HG03064 (cell line): ENCODE results near the gene PARP1.
"Not testable (repeated sequence)": the region's sequence is repeated elsewhere in the genome, so short reads cannot be mapped to it uniquely, and the experiment has no call there.

Source experiments
- ATAC-seq: cut with Tn5 transposase; IDR thresholded peaks from one replicate; pipeline ENCODE4 v1.9.1; 2021; ENCODE audit warnings: low read depth; ENCODE audit not compliant: unreplicated experiment

The PARP1 gene

GRCh38 chr1:226407497-226408284 is at the start of gene PARP1:
TSS of gene PARP1 (minus strand) at chr1:226408093. CDS start at chr1:226407929, 164 bp downstream.
- peak; percentile 71 for ATAC-seq

- no peak for ATAC-seq
These were observed 49.4 kb upstream of the PARP1 start for GRCh38 chr1:226457307-226457712.

GRCh38 chr1:226455843-226456242 is 48.0 kb upstream of the PARP1 start:
- ATAC-seq: no peak

GRCh38 chr1:226454349-226454748 is 46.5 kb upstream of the PARP1 start:
- ATAC-seq: no peak

GRCh38 chr1:226453015-226453704 is 45.3 kb upstream of the PARP1 start:
- no peak for ATAC-seq

- ATAC-seq: no peak
These were observed 42.8 kb upstream of the PARP1 start for GRCh38 chr1:226450688-226451087.

GRCh38 chr1:226449823-226450222 is 41.9 kb upstream of the PARP1 start:
- ATAC-seq: no peak

GRCh38 chr1:226447932-226448665 is 40.2 kb upstream of the PARP1 start:
- ATAC-seq: no peak

- ATAC-seq: no peak
These were observed 38.2 kb upstream of the PARP1 start for GRCh38 chr1:226446094-226446493.

GRCh38 chr1:226444901-226445300 is 37.0 kb upstream of the PARP1 start:
- ATAC-seq: peak; percentile 100

GRCh38 chr1:226443439-226443838 is 35.5 kb upstream of the PARP1 start:
- no peak for ATAC-seq

- no peak for ATAC-seq
These were observed 35.1 kb upstream of the PARP1 start for GRCh38 chr1:226443033-226443432.

- ATAC-seq: no peak
These were observed 33.7 kb upstream of the PARP1 start for GRCh38 chr1:226441629-226442028.

GRCh38 chr1:226440512-226440911 is 32.6 kb upstream of the PARP1 start:
- ATAC-seq: no peak

GRCh38 chr1:226438007-226438406 is 30.1 kb upstream of the PARP1 start:
- ATAC-seq: no peak

GRCh38 chr1:226436855-226437491 is 29.1 kb upstream of the PARP1 start:
- ATAC-seq: peak; percentile 68

- ATAC-seq: no peak
These were observed 28.6 kb upstream of the PARP1 start for GRCh38 chr1:226436472-226436854.

GRCh38 chr1:226433341-226433720 is 25.4 kb upstream of the PARP1 start:
- no peak for ATAC-seq

GRCh38 chr1:226432586-226433340 is 24.9 kb upstream of the PARP1 start:
- ATAC-seq: no peak

- ATAC-seq: not testable (repeated sequence)
These were observed 24.0 kb upstream of the PARP1 start for GRCh38 chr1:226431898-226432297.
